Heart right ventricle (tissue), 16 donors: Measurements from ENCODE around the gene BTG1. TPM values are rescaled to one million over a fixed set of nuclear protein-coding genes. Genes with fewer than 3 reads are reported as not detected.

Experiments used
- ATAC-seq, 8 donors: fragments of 200-7000 bp; cut with Tn5 transposase; one replicate each; pipeline ENCODE4 v1.9.1; 2020; ENCODE audit warnings: mild to moderate bottlenecking in 8 of 8, moderate library complexity in 8 of 8, moderate number of reproducible peaks in 1 of 8
- DNase-seq, 2 donors: peaks; one replicate each; pipeline ENCODE4 v3.0.0-alpha.2; 2020
- H3K27ac ChIP-seq, 10 donors: fragments of 200-600 bp; sonication (generic) in 2 of 10; one replicate each; pipeline versions ENCODE4 v1.5.0 to v1.8.0; 2020 to 2022; ENCODE audit warnings: mild to moderate bottlenecking in 3 of 10
- H3K27me3 ChIP-seq, 7 donors: fragments of 200-600 bp; one replicate each; pipeline ENCODE4 v1.8.0; 2021 to 2022; ENCODE audit warnings: mild to moderate bottlenecking in 2 of 7
- H3K36me3 ChIP-seq, 9 donors: fragments of 200-600 bp; sonication (generic) in 1 of 9; one replicate each; pipeline versions ENCODE4 v1.5.0 to v1.8.0; 2020 to 2022; ENCODE audit warnings: mild to moderate bottlenecking in 2 of 9
- H3K4me1 ChIP-seq, 9 donors: fragments of 200-600 bp; sonication (generic) in 1 of 9; one replicate each; pipeline versions ENCODE4 v1.5.0 to v1.8.0; 2020 to 2022; ENCODE audit warnings: mild to moderate bottlenecking in 4 of 9
- H3K4me3 ChIP-seq, 10 donors: fragments of 200-600 bp; sonication (generic) in 2 of 10; one replicate each; pipeline versions ENCODE4 v1.5.0 to v1.8.0; 2020 to 2022; ENCODE audit warnings: mild to moderate bottlenecking in 7 of 10, moderate library complexity in 2 of 10
- H3K9me3 ChIP-seq, 11 donors: fragments of 200-600 bp in 10 of 11; sonication (generic) in 2 of 11; one replicate each; pipeline versions ENCODE4 v1.5.0 to v1.8.0; 2013 to 2022; ENCODE audit warnings: mild to moderate bottlenecking in 2 of 11, control low read depth in 1 of 11, moderate library complexity in 1 of 11
- CTCF ChIP-seq, 9 donors: fragments of 200-600 bp; sonication (generic) in 2 of 9; IDR thresholded peaks; one replicate each; pipeline versions ENCODE4 v1.5.0 to v1.8.0; 2021 to 2022; ENCODE audit warnings: antibody characterized with exemption in 9 of 9, mild to moderate bottlenecking in 5 of 9, moderate library complexity in 1 of 9
- WGBS, 2 donors: extraction: QIAGEN DNeasy Blood & Tissue Kit; methylation state at CpG; one replicate each; pipeline ENCODE4 v1.1.7; 2013; ENCODE audit warnings: inconsistent platforms in 1 of 2; 5-methylcytosine and 5-hydroxymethylcytosine counted together
- intact Hi-C, 10 donors: fragments of 100-400 bp; cut with DNase I; formaldehyde crosslinking; loops; one replicate each; pipeline versions ENCODE4 v1.11.1 to v1.14.2; 2022
- polyA plus RNA-seq, 2 donors: library from polyadenylated mRNA; stranded (reverse); fragments of 200-250 nt; gene quantifications; one replicate each; pipeline ENCODE4 v1.2.3, GENCODE V29; 2013
- total RNA-seq, 10 donors: library from RNA; stranded (reverse); fragmentation: NEBNext Ultra II Directional in 3 of 10; extraction: Animal tissue kit (Norgen Biotek cat#: 25700) in 3 of 10; gene quantifications; one replicate each; pipeline versions ENCODE4 v1.2.1 to v1.2.4, GENCODE V29; 2021 to 2023
- donor health status: Arrhythmogenic right ventricular cardiomyopathy.
- donor health status: ischemic (EF 13 %, LVEDD 7.1; RV severe dilation, severe dysfunction).
- donor health status: healthy with polysubstance abuse.
- donor health status: DM: no; HTN: yes; CAD: no.
- donor health status: DM: no; HTN: no; CAD: no.
- donor health status: ischemic (EF 25% LVEDD 6.9; RV normal size, moderate dysfunction).
- donor health status: ischemic (EF 25% LVEDD 5.7; RV mildly dilated, moderate dysfunction).
- donor health status: healthy.
- donor health status: DM: yes; HTN: yes; CAD: no.
- donor health status: Ischemic cardiomyopathy.
- donor health status: ischemic (EF 35%, LVEDD 5.7; RV mildly dilated, moderate dysfunction).
- donor health status: nonischemic (EF 11% LVEDD 7.7; RV severe dilation, severe dysfunction).
- donor health status: DM: yes; HTN: yes; CAD: no.
- donor health status: PGD.
- donor health status: ischemic (EF 29% LVEDD 5.4; RV normal size, mild dysfunction).
- donor health status: nonischemic (EF 23%, LVEDD 6.1; RV moderate dilation, normal function).

The BTG1 gene
- total and polyA plus RNA-seq, 12 donors, result 20.0 to 127 (median 61.0) TPM

GRCh38 chr12:92185052-92185451 lies 39.4 kb upstream of the BTG1 start:
- ATAC-seq, result no peak
- Histone ChIP-seq H3K9me3 (peaks cover 0 to 17% (median 0%) of the 10 kb centered on the region in 11 donors), H3K4me3 (no peak overlapping the region), H3K4me1 (peaks cover 0 to 5% (median 0%) of the 10 kb centered on the region in 9 donors), H3K27ac (peak overlapping the region in 1 of 10 donors; percentile 39), H3K36me3 (no peaks in the 10 kb centered on the region), H3K27me3 (no peaks in the 10 kb centered on the region)
- DNase-seq, result no peak
- intact Hi-C loops, result no loop called here
- TF ChIP-seq CTCF (IDR thresholded peaks at IDR 0.05), result no peak

GRCh38 chr12:92183575-92183974 lies 37.9 kb upstream of the BTG1 start:
- H3K4me1 ChIP-seq, result peaks cover 0 to 5% (median 0%) of the 10 kb centered on the region in 9 donors
- 76 to 84% methylated on average over 2 of the region's 2 CpGs for WGBS, 2 donors
- H3K9me3 ChIP-seq, result peaks cover 0 to 17% (median 0%) of the 10 kb centered on the region in 11 donors
- H3K36me3 ChIP-seq, result no peaks in the 10 kb centered on the region
- intact Hi-C loops, result no loop called here
- no peak for TF ChIP-seq CTCF (IDR thresholded peaks at IDR 0.05)
- H3K27me3 ChIP-seq, result no peaks in the 10 kb centered on the region
- H3K27ac ChIP-seq, result no peak overlapping the region
- ATAC-seq, result no peak
- no peak overlapping the region for H3K4me3 ChIP-seq
- DNase-seq, result no peak

- H3K4me1 ChIP-seq, result no peaks in the 10 kb centered on the region
- WGBS, 2 donors, result 90 to 97% methylated on average over 1 of the region's 1 CpG
- no peaks in the 10 kb centered on the region for H3K36me3 ChIP-seq
- DNase-seq, result no peak
- H3K9me3 ChIP-seq, result peaks cover 0 to 7% (median 0%) of the 10 kb centered on the region in 11 donors
- no peak for TF ChIP-seq CTCF (IDR thresholded peaks at IDR 0.05)
- intact Hi-C loops, result no loop called here
- no peak overlapping the region for H3K4me3 ChIP-seq
- no peaks in the 10 kb centered on the region for H3K27me3 ChIP-seq
- H3K27ac ChIP-seq, result no peak overlapping the region
- no peak for ATAC-seq
Observed at GRCh38 chr12:92178340-92178739, 32.7 kb upstream of the BTG1 start.

- ATAC-seq (no peak), DNase-seq (no peak)
- intact Hi-C loops, result no loop called here
- peaks cover 0 to 17% (median 7%) of the 10 kb centered on the region in 9 donors for H3K4me1 ChIP-seq
- H3K36me3 ChIP-seq, result no peaks in the 10 kb centered on the region
- H3K27ac ChIP-seq, result no peak overlapping the region
- no peak for TF ChIP-seq CTCF (IDR thresholded peaks at IDR 0.05)
- no peak overlapping the region for H3K4me3 ChIP-seq
- no peaks in the 10 kb centered on the region for H3K27me3 ChIP-seq
- no peaks in the 10 kb centered on the region for H3K9me3 ChIP-seq
- WGBS, 2 donors, result 93 to 96% methylated on average over 10 of the region's 10 CpGs
Observed at GRCh38 chr12:92176646-92177045, 31.0 kb upstream of the BTG1 start.
